Activated B cell treated with CpG ODN at 0.5 μM for 24 hours (primary cell): ENCODE results near the gene STXBP6. TPM values are rescaled to one million over a fixed set of nuclear protein-coding genes. Genes with fewer than 3 reads are reported as not detected.

Source experiments
- ATAC-seq: fragments of 200-7000 bp; cut with Tn5 transposase; one replicate; pipeline ENCODE4 v1.10.0; 2021; ENCODE audit warnings: low read depth, mild to moderate bottlenecking, moderate library complexity
- CTCF ChIA-PET: fragments of 350-600 bp; sonication (Branson Sonifier 250); formaldehyde crosslinking; loops from one replicate; lab custom pipeline; 2021; ENCODE audit warnings: antibody characterized with exemption; lab: Charles Lee
- POLR2A ChIA-PET: fragments of 350-600 bp; sonication (Branson Sonifier 250); formaldehyde crosslinking; loops from one replicate; lab custom pipeline; 2021; ENCODE audit warnings: antibody characterized with exemption; lab: Charles Lee
- DNase-seq: peaks from one replicate; pipeline ENCODE4 v3.0.0; 2022
- H3K27ac Mint-ChIP-seq: one replicate; pipeline ENCODE4 v1.8.0; 2020; ENCODE audit warnings: mixed read lengths
- H3K27me3 Mint-ChIP-seq: one replicate; pipeline ENCODE4 v1.8.0; 2021; ENCODE audit warnings: mixed read lengths
- H3K36me3 Mint-ChIP-seq: one replicate; pipeline ENCODE4 v1.8.0; 2021; ENCODE audit warnings: low read depth, mixed read lengths
- H3K4me1 Mint-ChIP-seq: one replicate; pipeline ENCODE4 v1.8.0; 2021; ENCODE audit warnings: mixed read lengths
- H3K4me3 Mint-ChIP-seq: one replicate; pipeline ENCODE4 v1.8.0; 2020; ENCODE audit warnings: mild to moderate bottlenecking, mixed read lengths
- H3K9me3 Mint-ChIP-seq: one replicate; pipeline ENCODE4 v1.8.0; 2020; ENCODE audit warnings: mixed read lengths
- intact Hi-C: fragments of 100-400 bp; cut with micrococcal nuclease; formaldehyde crosslinking; loops from one replicate; pipeline ENCODE4 v1.15.1; 2024
- total RNA-seq: library from RNA; stranded (reverse); gene quantifications from 2 replicates; pipeline ENCODE4 v1.2.3, GENCODE V29; 2022
- TF ChIP-seq, protein P1 (sequence below): fragments of 200-600 bp; IDR thresholded peaks from one replicate; pipeline ENCODE4 v1.8.0; 2022; ENCODE audit warnings: antibody characterized with exemption, mild to moderate bottlenecking

The STXBP6 gene
- total RNA-seq, 1 donor from 2014 or later = 0.22 TPM

GRCh38 chr14:24826390-24826789, 223.6 kb downstream of the STXBP6 start:
- no peaks in the 10 kb centered on the region for H3K36me3 Mint-ChIP-seq
- TF ChIP-seq, protein P1, sequence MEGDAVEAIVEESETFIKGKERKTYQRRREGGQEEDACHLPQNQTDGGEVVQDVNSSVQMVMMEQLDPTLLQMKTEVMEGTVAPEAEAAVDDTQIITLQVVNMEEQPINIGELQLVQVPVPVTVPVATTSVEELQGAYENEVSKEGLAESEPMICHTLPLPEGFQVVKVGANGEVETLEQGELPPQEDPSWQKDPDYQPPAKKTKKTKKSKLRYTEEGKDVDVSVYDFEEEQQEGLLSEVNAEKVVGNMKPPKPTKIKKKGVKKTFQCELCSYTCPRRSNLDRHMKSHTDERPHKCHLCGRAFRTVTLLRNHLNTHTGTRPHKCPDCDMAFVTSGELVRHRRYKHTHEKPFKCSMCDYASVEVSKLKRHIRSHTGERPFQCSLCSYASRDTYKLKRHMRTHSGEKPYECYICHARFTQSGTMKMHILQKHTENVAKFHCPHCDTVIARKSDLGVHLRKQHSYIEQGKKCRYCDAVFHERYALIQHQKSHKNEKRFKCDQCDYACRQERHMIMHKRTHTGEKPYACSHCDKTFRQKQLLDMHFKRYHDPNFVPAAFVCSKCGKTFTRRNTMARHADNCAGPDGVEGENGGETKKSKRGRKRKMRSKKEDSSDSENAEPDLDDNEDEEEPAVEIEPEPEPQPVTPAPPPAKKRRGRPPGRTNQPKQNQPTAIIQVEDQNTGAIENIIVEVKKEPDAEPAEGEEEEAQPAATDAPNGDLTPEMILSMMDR = no peak
- H3K27me3 Mint-ChIP-seq = peaks cover 3% of the 10 kb centered on the region
- ATAC-seq (no peak), DNase-seq (no peak)
- POLR2A ChIA-PET = no interaction called here
- no peak overlapping the region for H3K27ac Mint-ChIP-seq
- no peaks in the 10 kb centered on the region for H3K4me1 Mint-ChIP-seq
- no peaks in the 10 kb centered on the region for H3K9me3 Mint-ChIP-seq
- CTCF ChIA-PET = no interaction called here
- no peak overlapping the region for H3K4me3 Mint-ChIP-seq
- intact Hi-C loops = no loop called here

GRCh38 chr14:24820616-24821015, 229.3 kb downstream of the STXBP6 start:
- ATAC-seq (no peak), DNase-seq (no peak)
- CTCF ChIA-PET = no interaction called here

GRCh38 chr14:24818823-24819341, 231.1 kb downstream of the STXBP6 start:
- Mint-ChIP-seq H3K36me3 (no peaks in the 10 kb centered on the region), H3K27me3 (no peaks in the 10 kb centered on the region), H3K4me1 (no peaks in the 10 kb centered on the region), H3K4me3 (no peak overlapping the region), H3K27ac (no peak overlapping the region), H3K9me3 (no peaks in the 10 kb centered on the region)
- ChIA-PET CTCF (no interaction called here), POLR2A (no interaction called here)
- TF ChIP-seq, protein P1 = no peak
- ATAC-seq (no peak), DNase-seq (no peak)
- intact Hi-C loops = no loop called here

More at GRCh38 chr14:24820616-24821015, 229.3 kb downstream of the STXBP6 start:
- Mint-ChIP-seq H3K9me3 (no peaks in the 10 kb centered on the region), H3K27me3 (peaks cover 1% of the 10 kb centered on the region), H3K4me3 (no peak overlapping the region), H3K27ac (no peak overlapping the region), H3K36me3 (no peaks in the 10 kb centered on the region), H3K4me1 (no peaks in the 10 kb centered on the region)
- POLR2A ChIA-PET = no interaction called here
- TF ChIP-seq, protein P1 = no peak
- intact Hi-C loops = no loop called here

DNA sequence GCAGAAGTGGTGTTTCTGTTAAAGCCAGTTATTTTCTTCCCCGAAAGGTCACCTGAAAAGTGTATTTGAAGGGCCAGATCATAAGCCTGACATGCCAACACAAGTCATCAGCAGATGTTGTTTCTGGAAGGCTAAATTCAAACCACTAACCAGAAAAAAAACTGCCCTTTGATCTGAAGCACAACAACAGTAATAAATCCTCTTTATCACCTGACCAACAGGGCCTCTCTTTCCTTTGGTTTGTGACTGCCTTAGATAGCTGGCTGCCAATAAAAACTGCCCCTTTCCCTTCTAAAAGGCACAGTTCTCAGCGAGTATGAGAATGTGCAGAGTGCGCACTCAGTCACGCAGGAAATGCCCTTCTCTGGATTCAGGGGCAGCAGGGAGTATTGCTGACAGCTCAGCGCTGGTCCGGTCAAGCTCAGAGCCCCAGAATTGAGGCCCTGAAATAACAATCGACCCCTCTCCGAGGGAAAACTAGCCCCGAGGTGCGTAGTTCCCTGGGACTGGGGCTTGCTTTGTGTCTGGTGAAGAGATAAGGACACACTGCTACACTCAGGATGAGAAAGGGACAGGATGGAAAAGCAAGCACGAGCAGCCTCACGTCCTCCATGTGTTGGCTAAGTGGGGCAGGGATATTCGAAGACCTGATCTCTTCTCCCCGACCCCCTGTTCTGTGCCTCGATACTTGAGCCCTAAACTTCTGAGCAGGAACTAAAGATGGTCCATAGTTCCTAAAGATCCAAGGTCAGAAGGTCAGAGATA, 231.7 kb downstream of the STXBP6 start:
- CTCF ChIA-PET = no interaction called here
- no peaks in the 10 kb centered on the region for H3K9me3 Mint-ChIP-seq
- H3K36me3 Mint-ChIP-seq = no peaks in the 10 kb centered on the region
- H3K27me3 Mint-ChIP-seq = no peaks in the 10 kb centered on the region
- POLR2A ChIA-PET = no interaction called here
- no peak overlapping the region for H3K4me3 Mint-ChIP-seq
- ATAC-seq (no peak), DNase-seq (no peak)
- intact Hi-C loops = no loop called here
- TF ChIP-seq, protein P1 = no peak
- no peak overlapping the region for H3K27ac Mint-ChIP-seq
- no peaks in the 10 kb centered on the region for H3K4me1 Mint-ChIP-seq

DNA sequence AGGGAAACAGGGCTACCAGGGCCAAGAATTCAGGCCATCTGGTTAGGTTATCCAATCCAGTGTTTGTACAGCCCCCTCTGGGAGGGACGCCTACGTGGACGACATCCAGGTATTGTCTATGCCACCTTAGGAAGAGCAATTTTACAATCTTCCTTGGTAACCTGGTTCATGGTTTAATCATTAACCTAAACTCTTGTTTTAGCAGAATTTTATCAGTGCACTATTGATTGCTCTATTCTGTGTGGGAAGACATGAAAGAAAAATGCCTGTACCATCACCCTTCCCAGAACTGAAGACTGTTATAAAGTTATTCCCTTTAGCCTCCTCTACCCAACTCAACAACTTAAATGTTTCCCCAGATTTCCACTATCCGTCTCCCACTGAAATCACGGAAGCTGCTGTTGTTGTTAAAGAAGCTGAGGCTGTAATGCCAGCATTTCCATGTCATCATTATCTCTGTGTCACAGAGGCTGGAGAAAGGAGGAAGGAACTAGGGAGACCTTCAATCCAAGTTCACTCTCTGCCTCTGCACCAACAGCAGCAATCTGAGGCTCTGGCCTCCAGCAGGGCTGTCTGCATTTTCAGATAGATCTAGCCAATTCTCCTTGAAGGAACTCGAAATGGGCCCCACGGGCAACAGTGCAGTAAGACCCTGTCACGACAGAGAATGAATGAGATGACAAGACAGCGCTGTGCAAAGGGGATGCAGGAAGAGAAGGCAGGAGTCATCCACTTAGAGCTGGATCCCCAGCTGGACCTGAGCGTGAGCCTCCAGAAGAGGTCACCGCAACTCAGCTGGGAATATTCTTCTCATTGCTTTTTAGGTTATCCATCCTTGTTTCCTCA, 232.5 kb downstream of the STXBP6 start:
- Mint-ChIP-seq H3K9me3 (no peaks in the 10 kb centered on the region), H3K4me3 (no peak overlapping the region), H3K36me3 (no peaks in the 10 kb centered on the region), H3K27me3 (no peaks in the 10 kb centered on the region), H3K27ac (no peak overlapping the region), H3K4me1 (no peaks in the 10 kb centered on the region)
- POLR2A ChIA-PET = no interaction called here
- CTCF ChIA-PET = no interaction called here
- ATAC-seq = no peak
- intact Hi-C loops = no loop called here
- TF ChIP-seq, protein P1 = no peak
- DNase-seq = no peak
